Kidney (tissue), 14 donors: ENCODE results near the gene TEDC2. TPM values are rescaled to one million over a fixed set of nuclear protein-coding genes. Genes with fewer than 3 reads are reported as not detected.

Experiments
- DNase-seq, 5 donors: peaks; one replicate each; pipeline ENCODE4 v3.0.0-alpha.2; 2013 to 2020
- FAIRE-seq: peaks from 2 replicates; lab custom pipeline; 2012; peaks lifted over from hg19 to GRCh38; lab: Jason Lieb, UNC
- H3K27ac ChIP-seq, 2 donors: one replicate each; pipeline ENCODE4 v1.7.0; 2013; ENCODE audit warnings: low read depth in 2 of 2, low read length in 2 of 2, inconsistent platforms in 1 of 2
- H3K27me3 ChIP-seq: one replicate; pipeline ENCODE4 v1.7.1; 2013; ENCODE audit warnings: low read length, inconsistent platforms; ENCODE audit not compliant: control insufficient read depth, insufficient read depth
- H3K36me3 ChIP-seq, 3 donors: one replicate each; pipeline versions ENCODE4 v1.7.0 to v1.7.1; 2013; ENCODE audit warnings: low read length in 3 of 3, control low read depth in 1 of 3, inconsistent platforms in 1 of 3; ENCODE audit not compliant: insufficient read depth in 3 of 3, control insufficient read depth in 2 of 3
- H3K4me1 ChIP-seq, 3 donors: one replicate each; pipeline versions ENCODE4 v1.7.0 to v1.7.1; 2013; ENCODE audit warnings: low read length in 3 of 3, inconsistent platforms in 1 of 3, low read depth in 1 of 3; ENCODE audit not compliant: control insufficient read depth in 2 of 3, insufficient read depth in 2 of 3
- H3K4me3 ChIP-seq, 3 donors: one replicate each; pipeline versions ENCODE4 v1.7.0 to v1.8.1; 2013; ENCODE audit warnings: low read length in 3 of 3, control low read depth in 1 of 3, inconsistent platforms in 1 of 3
- H3K9ac ChIP-seq, 3 donors: one replicate each; pipeline versions ENCODE4 v1.7.0 to v1.7.1; 2013; ENCODE audit warnings: low read length in 3 of 3, control low read depth in 1 of 3, inconsistent platforms in 1 of 3
- H3K9me3 ChIP-seq, 3 donors: one replicate each; pipeline versions ENCODE4 v1.7.0 to v1.7.1; 2013; ENCODE audit warnings: low read length in 3 of 3, control low read depth in 1 of 3, inconsistent platforms in 1 of 3; ENCODE audit not compliant: control insufficient read depth in 2 of 3, insufficient read depth in 1 of 3
- intact Hi-C: fragments of 100-400 bp; cut with DNase I; formaldehyde crosslinking; loops from one replicate; pipeline ENCODE4 v1.11.1; 2022
- polyA plus RNA-seq: library from polyadenylated mRNA; stranded (reverse); fragments of 350-450 nt; fragmentation: Illumina TruSeq; extraction: RNeasy Lipid Tissue Mini Kit (QIAGEN cat#74804); gene quantifications from one replicate; pipeline ENCODE4 v1.2.3, GENCODE V29; 2014; ENCODE audit warnings: low read depth, low replicate concordance; ENCODE audit not compliant: insufficient read depth
- total RNA-seq: library from RNA; stranded (reverse); fragmentation: NEBNext Ultra II Directional; extraction: Animal tissue kit (Norgen Biotek cat#: 25700); gene quantifications from one replicate; pipeline ENCODE4 v1.2.1, GENCODE V29; 2021
- TF ChIP-seq, protein P1 (sequence below): IDR thresholded peaks from 3 replicates; pipeline ENCODE4 v1.5.1; 2012; ENCODE audit warnings: mild to moderate bottlenecking, moderate library complexity, borderline replicate concordance; ENCODE audit not compliant: insufficient read depth; ENCODE audit errors: extremely low read depth
- donor health status: control.
- donor health status: control.
- donor health status: control.
- donor health status: control.
- donor health status: control.
- donor health status: DM: yes; HTN: yes; CAD: no.
- donor health status: Normal renal cell carcinoma (clear cell type).

The TEDC2 gene
- total and polyA plus RNA-seq, 2 donors from 2014 or later = 1.4 to 1.7 TPM

DNA sequence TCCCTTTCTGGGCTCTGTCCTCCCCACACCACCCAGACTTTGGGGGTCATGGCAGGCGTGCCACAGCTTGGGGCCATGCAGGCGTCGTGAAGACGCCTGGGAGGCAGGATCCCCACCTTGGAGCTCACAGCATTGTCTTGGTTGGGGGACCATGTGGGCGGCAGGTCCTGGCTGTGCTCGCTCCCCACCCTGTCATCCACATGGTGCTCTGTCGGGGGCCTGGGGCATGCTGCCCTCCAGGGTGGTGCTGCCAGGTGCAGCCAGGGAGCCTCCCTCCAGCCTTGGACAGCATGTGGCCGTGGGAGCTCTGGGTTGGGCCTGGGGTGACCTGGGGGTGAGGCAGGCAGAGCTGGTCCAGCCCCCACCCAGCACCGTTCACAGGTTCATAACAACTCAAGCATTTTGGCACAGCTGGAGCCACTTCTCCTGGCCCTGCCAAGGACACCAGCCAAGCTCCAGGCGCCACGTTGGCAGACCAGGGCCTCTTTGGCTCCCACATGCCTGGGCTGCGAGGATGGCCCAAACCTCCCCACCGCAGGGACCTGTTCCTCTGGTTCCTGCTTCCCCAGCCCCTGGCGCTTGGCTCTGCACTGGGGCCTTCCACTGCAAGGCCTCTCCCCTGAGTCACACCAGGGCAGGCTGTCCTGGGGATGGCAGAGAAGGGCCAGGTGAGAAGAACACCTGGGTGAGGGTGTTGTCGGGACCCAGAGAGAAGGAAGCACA is 38.8 kb downstream of the TEDC2 start:
- no peak for FAIRE-seq
- H3K27me3 ChIP-seq = no peaks in the 10 kb centered on the region
- intact Hi-C loops = no loop called here
- no peak overlapping the region for H3K9ac ChIP-seq
- no peaks in the 10 kb centered on the region for H3K36me3 ChIP-seq
- DNase-seq = peak in 2 of 5 donors; percentile 35 to 73
- no peak overlapping the region for H3K4me3 ChIP-seq
- H3K27ac ChIP-seq = peak overlapping the region in 1 of 2 donors; percentile 24
- peaks cover 0 to 55% (median 9%) of the 10 kb centered on the region in 3 donors for H3K4me1 ChIP-seq
- no peaks in the 10 kb centered on the region for H3K9me3 ChIP-seq
- TF ChIP-seq, protein P1, sequence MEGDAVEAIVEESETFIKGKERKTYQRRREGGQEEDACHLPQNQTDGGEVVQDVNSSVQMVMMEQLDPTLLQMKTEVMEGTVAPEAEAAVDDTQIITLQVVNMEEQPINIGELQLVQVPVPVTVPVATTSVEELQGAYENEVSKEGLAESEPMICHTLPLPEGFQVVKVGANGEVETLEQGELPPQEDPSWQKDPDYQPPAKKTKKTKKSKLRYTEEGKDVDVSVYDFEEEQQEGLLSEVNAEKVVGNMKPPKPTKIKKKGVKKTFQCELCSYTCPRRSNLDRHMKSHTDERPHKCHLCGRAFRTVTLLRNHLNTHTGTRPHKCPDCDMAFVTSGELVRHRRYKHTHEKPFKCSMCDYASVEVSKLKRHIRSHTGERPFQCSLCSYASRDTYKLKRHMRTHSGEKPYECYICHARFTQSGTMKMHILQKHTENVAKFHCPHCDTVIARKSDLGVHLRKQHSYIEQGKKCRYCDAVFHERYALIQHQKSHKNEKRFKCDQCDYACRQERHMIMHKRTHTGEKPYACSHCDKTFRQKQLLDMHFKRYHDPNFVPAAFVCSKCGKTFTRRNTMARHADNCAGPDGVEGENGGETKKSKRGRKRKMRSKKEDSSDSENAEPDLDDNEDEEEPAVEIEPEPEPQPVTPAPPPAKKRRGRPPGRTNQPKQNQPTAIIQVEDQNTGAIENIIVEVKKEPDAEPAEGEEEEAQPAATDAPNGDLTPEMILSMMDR = no peak

DNA sequence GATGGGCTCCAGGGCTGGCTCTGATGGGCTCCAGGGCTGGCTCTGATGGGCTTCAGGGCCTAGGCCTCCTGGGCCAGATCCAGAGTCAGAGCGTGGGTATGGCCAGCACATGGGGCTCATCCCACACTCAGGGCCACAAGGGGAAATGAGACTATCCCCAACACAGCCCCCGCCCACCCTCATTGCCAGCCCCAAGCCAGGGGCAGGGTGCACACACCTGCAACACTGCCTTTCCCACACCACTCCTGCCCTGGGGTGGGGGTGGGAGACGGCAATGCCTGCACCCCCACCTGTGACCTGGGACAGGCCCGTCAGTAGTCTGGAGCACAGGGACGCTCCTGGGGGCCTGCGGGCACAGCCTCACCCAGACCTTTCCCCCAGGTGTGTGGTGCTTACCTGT is 39.5 kb downstream of the TEDC2 start:
- H3K27ac ChIP-seq = no peak overlapping the region
- H3K4me1 ChIP-seq = peaks cover 0 to 54% (median 9%) of the 10 kb centered on the region in 3 donors
- H3K36me3 ChIP-seq = no peaks in the 10 kb centered on the region

DNA sequence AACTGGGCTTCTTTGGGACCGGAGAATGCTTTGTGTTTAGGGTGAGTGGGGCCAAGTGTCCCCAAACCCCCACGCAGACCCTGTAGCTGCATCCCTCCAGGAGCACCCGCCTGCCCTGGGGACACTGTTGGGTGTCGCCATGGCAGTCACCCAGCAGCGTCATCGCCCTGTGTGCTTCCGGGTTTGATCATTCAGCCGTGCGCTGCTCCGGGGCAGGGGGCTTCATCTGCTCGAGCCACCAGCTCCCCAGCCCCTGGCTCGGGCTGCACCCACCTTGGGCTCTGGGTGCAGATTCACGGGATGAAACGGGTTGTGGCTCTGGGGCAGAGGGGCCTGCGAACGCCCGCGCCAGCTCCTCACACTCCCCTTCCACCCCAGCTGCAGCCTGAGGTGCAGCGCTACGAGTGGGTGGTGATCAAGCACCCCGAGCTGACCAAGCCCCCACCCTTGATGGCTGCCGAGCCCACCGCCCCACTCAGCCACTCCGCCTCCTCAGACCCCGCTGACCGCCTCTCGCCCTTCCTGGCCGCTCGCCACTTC is 40.1 kb downstream of the TEDC2 start:
- DNase-seq (peak in 2 of 5 donors; percentile 46 to 79), FAIRE-seq (no peak)
- Histone ChIP-seq H3K4me1 (peaks cover 0 to 54% (median 9%) of the 10 kb centered on the region in 3 donors), H3K27me3 (no peaks in the 10 kb centered on the region), H3K4me3 (no peak overlapping the region), H3K9ac (no peak overlapping the region), H3K9me3 (no peaks in the 10 kb centered on the region), H3K27ac (no peak overlapping the region), H3K36me3 (no peaks in the 10 kb centered on the region)
- TF ChIP-seq, protein P1 = no peak
- intact Hi-C loops = no loop called here

More for the DNA sequence above, 39.5 kb downstream of the TEDC2 start:
- H3K9ac ChIP-seq = no peak overlapping the region
- H3K27me3 ChIP-seq = no peaks in the 10 kb centered on the region
- no peaks in the 10 kb centered on the region for H3K9me3 ChIP-seq
- H3K4me3 ChIP-seq = no peak overlapping the region
- DNase-seq (peak in 2 of 5 donors; percentile 38 to 46), FAIRE-seq (no peak)
- intact Hi-C loops = no loop called here
- TF ChIP-seq, protein P1 = no peak
